Activated naive CD4-positive, alpha-beta T cell treated with anti-CD3 and anti-CD28 coated beads for 36 hours (primary cell): ENCODE data around the gene DNAJC4. TPM values are rescaled to one million over a fixed set of nuclear protein-coding genes. Genes with fewer than 3 reads are reported as not detected.

ENCODE experiments used
- CTCF ChIA-PET: fragments of 350-600 bp; sonication (Branson Sonifier 250); formaldehyde crosslinking; loops from one replicate; lab custom pipeline; 2021; ENCODE audit warnings: antibody characterized with exemption; lab: Charles Lee
- DNase-seq: peaks from one replicate; pipeline ENCODE4 v3.0.0-alpha.2; 2020
- H3K27ac Mint-ChIP-seq: one replicate; pipeline ENCODE4 v1.8.0; 2021; ENCODE audit warnings: mild to moderate bottlenecking, mixed read lengths
- H3K27me3 Mint-ChIP-seq: one replicate; pipeline ENCODE4 v1.8.0; 2021; ENCODE audit warnings: low read depth, mixed read lengths
- H3K36me3 Mint-ChIP-seq: one replicate; pipeline ENCODE4 v1.8.0; 2021; ENCODE audit warnings: low read depth, mixed read lengths
- H3K4me1 Mint-ChIP-seq: one replicate; pipeline ENCODE4 v1.8.0; 2021; ENCODE audit warnings: low read depth, mixed read lengths
- H3K4me3 Mint-ChIP-seq: one replicate; pipeline ENCODE4 v1.8.0; 2021; ENCODE audit warnings: mild to moderate bottlenecking, moderate library complexity, mixed read lengths
- H3K9me3 Mint-ChIP-seq: one replicate; pipeline ENCODE4 v1.8.0; 2021; ENCODE audit warnings: mixed read lengths
- intact Hi-C: fragments of 100-400 bp; cut with micrococcal nuclease; formaldehyde crosslinking; loops from one replicate; pipeline ENCODE4 v1.15.1; 2023
- total RNA-seq, 2 experiments: library from RNA; stranded (reverse); gene quantifications; one replicate each; pipeline ENCODE4 v1.2.3, GENCODE V29; 2021

DNAJC4 gene
- total RNA-seq, 2 experiments from 2014 or later, result 16.9 to 19.3 TPM

DNA sequence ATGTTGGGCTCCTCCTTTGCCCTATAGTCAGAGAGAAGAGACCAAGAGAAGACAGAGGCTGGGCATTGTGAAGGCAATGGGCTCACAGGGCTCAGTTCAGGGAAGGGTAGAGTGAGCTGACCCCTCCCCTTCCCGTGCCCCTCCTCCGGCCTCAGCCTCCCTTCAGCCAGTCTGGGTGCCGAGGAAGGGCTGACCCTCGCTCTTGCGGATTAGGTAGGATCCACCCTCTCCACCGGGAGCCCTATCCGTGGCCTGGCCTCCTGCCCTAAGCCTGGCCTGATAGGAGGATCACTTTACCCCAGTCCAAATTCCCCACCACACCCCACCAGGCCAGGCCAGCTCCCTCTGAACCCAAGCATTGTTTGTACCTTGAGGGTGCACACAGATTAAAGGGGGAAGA is 18.2 kb downstream of the DNAJC4 start:
- H3K9me3 Mint-ChIP-seq, result no peaks in the 10 kb centered on the region
- H3K4me3 Mint-ChIP-seq, result no peak overlapping the region
- H3K4me1 Mint-ChIP-seq, result peaks cover 19% of the 10 kb centered on the region
- intact Hi-C loops, result loop anchor here (10.0 kb wide), 1 partner anchor 836 kb away; the partner anchor contains the start of genes CDCA5 and ZFPL1
- H3K36me3 Mint-ChIP-seq, result peaks cover 6% of the 10 kb centered on the region
- no peak for DNase-seq
- CTCF ChIA-PET, result interaction anchor here (1.0 to 4.1 kb wide), 4 partner anchors 13 to 56 kb away, joined by 3 to 23 read pairs (median 7); partner anchors contain the start of gene ESRRA
- H3K27ac Mint-ChIP-seq, result no peak overlapping the region
- no peaks in the 10 kb centered on the region for H3K27me3 Mint-ChIP-seq

DNA sequence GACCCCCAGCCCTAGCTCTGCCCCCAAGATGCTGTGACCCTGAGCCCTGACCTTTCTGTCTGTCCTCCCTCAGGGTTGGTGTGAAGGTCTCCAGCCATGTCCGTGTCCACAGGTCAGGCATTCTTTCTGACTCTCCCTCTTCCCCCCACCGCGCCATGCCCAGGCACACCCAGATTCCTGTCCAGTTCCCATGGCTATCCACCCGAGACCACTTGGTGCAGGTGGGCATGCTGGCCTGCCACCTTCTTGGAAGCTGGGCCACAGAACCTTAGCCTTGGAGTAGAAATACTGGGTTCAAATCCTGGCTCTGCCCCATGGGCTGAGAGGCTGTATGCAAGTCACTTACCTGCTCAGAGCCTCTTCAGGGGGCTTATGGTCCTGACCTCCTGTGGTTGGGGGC is 18.7 kb downstream of the DNAJC4 start:
- intact Hi-C loops, result loop anchor here (10.0 kb wide), 1 partner anchor 836 kb away; the partner anchor contains the start of genes CDCA5 and ZFPL1
- no peaks in the 10 kb centered on the region for H3K27me3 Mint-ChIP-seq
- no peaks in the 10 kb centered on the region for H3K9me3 Mint-ChIP-seq
- peaks cover 17% of the 10 kb centered on the region for H3K4me1 Mint-ChIP-seq
- CTCF ChIA-PET, result interaction anchor here (1.5 to 4.1 kb wide), 3 partner anchors 23 to 55 kb away, joined by 5 to 23 read pairs (median 10); partner anchors contain the start of gene ESRRA
- no peak overlapping the region for H3K4me3 Mint-ChIP-seq
- no peak overlapping the region for H3K27ac Mint-ChIP-seq
- no peak for DNase-seq
- peaks cover 1% of the 10 kb centered on the region for H3K36me3 Mint-ChIP-seq

GRCh38 chr11:64249563-64250414 is 19.4 kb downstream of the DNAJC4 start:
- no peak overlapping the region for H3K27ac Mint-ChIP-seq
- peak overlapping the region; percentile 4 for H3K4me3 Mint-ChIP-seq
- CTCF ChIA-PET, result interaction anchor here (0.6 to 4.1 kb wide), 10 partner anchors 20 to 105 kb away, joined by 3 to 27 read pairs (median 7); partner anchors contain the start of genes CATSPERZ, ESRRA and FERMT3
- no peak for DNase-seq
- H3K36me3 Mint-ChIP-seq, result peaks cover 1% of the 10 kb centered on the region
- intact Hi-C loops, result loop anchor here (10.0 kb wide), 1 partner anchor 835 kb away; the partner anchor contains the start of genes CDCA5 and ZFPL1
- no peaks in the 10 kb centered on the region for H3K27me3 Mint-ChIP-seq
- no peaks in the 10 kb centered on the region for H3K9me3 Mint-ChIP-seq
- peaks cover 17% of the 10 kb centered on the region for H3K4me1 Mint-ChIP-seq

- no peak for DNase-seq
- no peaks in the 10 kb centered on the region for H3K36me3 Mint-ChIP-seq
- no peaks in the 10 kb centered on the region for H3K27me3 Mint-ChIP-seq
- intact Hi-C loops, result loop anchor here (1.0 kb wide), 3 partner anchors 19 to 55 kb away; partner anchors contain the start of genes ESRRA and FERMT3
- H3K4me3 Mint-ChIP-seq, result peak overlapping the region; percentile 76
- peaks cover 13% of the 10 kb centered on the region for H3K4me1 Mint-ChIP-seq
- no peak overlapping the region for H3K27ac Mint-ChIP-seq
- CTCF ChIA-PET, result interaction anchor here (0.5 to 4.1 kb wide), 14 partner anchors 19 to 1431 kb away, joined by 3 to 27 read pairs (median 5); partner anchors contain the start of genes CATSPERZ, ESRRA and FERMT3
- H3K9me3 Mint-ChIP-seq, result no peaks in the 10 kb centered on the region
These were observed 20.2 kb downstream of the DNAJC4 start for GRCh38 chr11:64250415-64251015.

- H3K27me3 Mint-ChIP-seq, result no peaks in the 10 kb centered on the region
- peak; percentile 54 for DNase-seq
- no peaks in the 10 kb centered on the region for H3K36me3 Mint-ChIP-seq
- intact Hi-C loops, result loop anchor here (1.0 kb wide), 3 partner anchors 18 to 54 kb away; partner anchors contain the start of genes ESRRA and FERMT3
- CTCF ChIA-PET, result interaction anchor here (0.5 to 4.1 kb wide), 12 partner anchors 8 to 1432 kb away, joined by 3 to 27 read pairs (median 6); partner anchors contain the start of genes CATSPERZ, ESRRA and FERMT3
- H3K4me3 Mint-ChIP-seq, result peak within 1 kb of the TSS; percentile 84
- no peaks in the 10 kb centered on the region for H3K9me3 Mint-ChIP-seq
- H3K4me1 Mint-ChIP-seq, result peaks cover 13% of the 10 kb centered on the region
- no peak within 1 kb of the TSS for H3K27ac Mint-ChIP-seq
These were observed 20.8 kb downstream of the DNAJC4 start, which contains the start of gene PLCB3 for GRCh38 chr11:64251016-64251752. Gene PLCB3 (plus strand): TSS chr11:64251530. CDS start chr11:64251650, 120 bp downstream.

DNA sequence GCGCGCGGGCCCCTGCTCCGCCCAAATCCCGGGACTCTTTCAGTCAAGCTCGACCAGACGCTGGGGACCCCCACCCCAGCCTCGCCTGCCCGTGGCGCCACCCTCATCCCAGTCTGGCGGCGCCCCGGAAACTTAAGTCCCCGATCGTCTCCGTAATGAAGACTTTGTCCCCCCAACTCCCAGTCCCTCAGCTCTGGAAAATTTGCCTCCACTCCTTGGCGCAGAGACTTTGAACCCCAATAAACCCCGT is 21.3 kb downstream of the DNAJC4 start:
- H3K27ac Mint-ChIP-seq, result no peak overlapping the region
- H3K9me3 Mint-ChIP-seq, result no peaks in the 10 kb centered on the region
- H3K4me3 Mint-ChIP-seq, result peak overlapping the region; percentile 84
- no peaks in the 10 kb centered on the region for H3K36me3 Mint-ChIP-seq
- intact Hi-C loops, result loop anchor here (1.0 kb wide), 3 partner anchors 18 to 54 kb away; partner anchors contain the start of genes ESRRA and FERMT3
- H3K4me1 Mint-ChIP-seq, result peaks cover 13% of the 10 kb centered on the region
- H3K27me3 Mint-ChIP-seq, result no peaks in the 10 kb centered on the region
- DNase-seq, result no peak
- CTCF ChIA-PET, result interaction anchor here (1.5 to 4.1 kb wide), 6 partner anchors 9 to 53 kb away, joined by 3 to 27 read pairs (median 14); partner anchors contain the start of genes CATSPERZ, ESRRA and FERMT3

DNA sequence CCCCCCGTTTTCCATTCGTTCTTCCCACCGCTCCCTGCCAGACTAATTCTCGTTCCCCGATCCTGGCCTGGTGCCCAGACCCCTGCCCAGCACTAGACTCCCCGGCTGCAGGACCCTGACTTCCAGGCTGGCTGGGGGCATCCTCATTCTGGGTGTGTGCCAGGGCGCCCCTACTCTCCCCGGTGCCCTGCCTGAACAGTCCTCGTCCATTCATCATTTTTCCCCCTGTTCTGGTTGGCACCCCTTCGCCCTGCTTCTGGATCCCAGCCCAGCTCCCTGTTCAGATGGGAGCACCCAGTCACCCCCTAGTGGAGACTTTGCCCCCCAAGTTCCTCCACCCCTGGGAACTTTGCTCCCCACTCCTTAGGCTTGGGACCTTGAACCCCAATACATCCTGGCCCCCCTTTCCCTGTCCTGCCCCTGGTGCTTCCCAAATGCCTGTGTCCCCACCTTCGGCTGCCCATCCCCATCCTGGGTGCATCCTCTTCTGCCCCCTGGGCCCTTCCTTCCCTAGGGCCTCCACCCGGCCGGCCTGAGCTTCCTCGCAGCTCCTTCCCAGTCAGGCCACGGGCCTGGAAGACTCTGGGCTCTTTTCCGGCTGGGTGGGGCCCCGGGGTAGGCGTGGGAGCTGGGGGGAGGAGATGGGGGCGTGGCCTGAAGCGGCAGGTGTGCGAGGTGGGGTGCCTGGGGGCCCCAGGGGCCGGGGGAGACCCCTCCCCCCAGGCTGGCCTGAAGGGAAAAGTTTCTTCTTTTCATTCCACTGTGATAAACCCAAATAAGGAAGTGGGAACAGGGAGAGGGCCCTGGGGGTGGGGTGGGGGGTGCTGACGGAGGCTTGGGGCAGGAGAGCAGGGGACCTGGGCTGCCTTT is 21.9 kb downstream of the DNAJC4 start:
- H3K27me3 Mint-ChIP-seq, result no peaks in the 10 kb centered on the region
- peak overlapping the region; percentile 84 for H3K4me3 Mint-ChIP-seq
- peaks cover 13% of the 10 kb centered on the region for H3K4me1 Mint-ChIP-seq
- H3K27ac Mint-ChIP-seq, result no peak overlapping the region
- DNase-seq, result no peak
- CTCF ChIA-PET, result interaction anchor here (0.6 to 4.1 kb wide), 8 partner anchors 9 to 319 kb away, joined by 3 to 27 read pairs (median 8); partner anchors contain the start of genes CATSPERZ, ESRRA and FERMT3
- intact Hi-C loops, result no loop called here
- H3K36me3 Mint-ChIP-seq, result no peaks in the 10 kb centered on the region
- no peaks in the 10 kb centered on the region for H3K9me3 Mint-ChIP-seq

GRCh38 chr11:64253043-64253442 is 22.7 kb downstream of the DNAJC4 start:
- Mint-ChIP-seq H3K36me3 (no peaks in the 10 kb centered on the region), H3K9me3 (no peaks in the 10 kb centered on the region), H3K4me1 (peaks cover 13% of the 10 kb centered on the region), H3K4me3 (no peak overlapping the region), H3K27ac (no peak overlapping the region), H3K27me3 (no peaks in the 10 kb centered on the region)
- CTCF ChIA-PET, result interaction anchor here (0.6 to 3.5 kb wide), 2 partner anchors 10 to 49 kb away, joined by 4 to 27 read pairs; partner anchors contain the start of gene CATSPERZ
- DNase-seq, result no peak
- intact Hi-C loops, result no loop called here

- Mint-ChIP-seq H3K27me3 (no peaks in the 10 kb centered on the region), H3K36me3 (no peaks in the 10 kb centered on the region), H3K4me1 (peaks cover 13% of the 10 kb centered on the region), H3K27ac (no peak overlapping the region), H3K9me3 (no peaks in the 10 kb centered on the region), H3K4me3 (no peak overlapping the region)
- intact Hi-C loops, result no loop called here
- CTCF ChIA-PET, result interaction anchor here (0.6 kb wide), 1 partner anchor 269 kb away, joined by 3 read pairs; no protein-coding TSS in a partner anchor
- no peak for DNase-seq
These were observed 23.1 kb downstream of the DNAJC4 start for GRCh38 chr11:64253481-64253880.

- no peak overlapping the region for H3K4me3 Mint-ChIP-seq
- H3K27ac Mint-ChIP-seq, result no peak overlapping the region
- CTCF ChIA-PET, result no interaction called here
- no peaks in the 10 kb centered on the region for H3K9me3 Mint-ChIP-seq
- no peak for DNase-seq
- intact Hi-C loops, result no loop called here
- peaks cover under 1% of the 10 kb centered on the region for H3K36me3 Mint-ChIP-seq
- H3K27me3 Mint-ChIP-seq, result no peaks in the 10 kb centered on the region
- peaks cover 14% of the 10 kb centered on the region for H3K4me1 Mint-ChIP-seq
These were observed 24.0 kb downstream of the DNAJC4 start for GRCh38 chr11:64254326-64254725.
